HG02852 (cell line): Measurements from ENCODE around the gene DNAJC5G.

Experiments used
- ATAC-seq: cut with Tn5 transposase; IDR thresholded peaks from one replicate; pipeline ENCODE4 v1.9.1; 2021; ENCODE audit warnings: mild to moderate bottlenecking, moderate library complexity; ENCODE audit not compliant: unreplicated experiment

DNAJC5G gene, protein sequence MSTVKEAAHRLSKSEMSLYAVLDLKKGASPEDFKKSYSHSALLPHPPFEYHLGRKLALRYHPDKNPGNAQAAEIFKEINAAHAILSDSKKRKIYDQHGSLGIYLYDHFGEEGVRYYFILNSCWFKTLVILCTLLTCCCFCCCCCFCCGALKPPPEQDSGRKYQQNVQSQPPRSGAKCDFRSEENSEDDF

DNA sequence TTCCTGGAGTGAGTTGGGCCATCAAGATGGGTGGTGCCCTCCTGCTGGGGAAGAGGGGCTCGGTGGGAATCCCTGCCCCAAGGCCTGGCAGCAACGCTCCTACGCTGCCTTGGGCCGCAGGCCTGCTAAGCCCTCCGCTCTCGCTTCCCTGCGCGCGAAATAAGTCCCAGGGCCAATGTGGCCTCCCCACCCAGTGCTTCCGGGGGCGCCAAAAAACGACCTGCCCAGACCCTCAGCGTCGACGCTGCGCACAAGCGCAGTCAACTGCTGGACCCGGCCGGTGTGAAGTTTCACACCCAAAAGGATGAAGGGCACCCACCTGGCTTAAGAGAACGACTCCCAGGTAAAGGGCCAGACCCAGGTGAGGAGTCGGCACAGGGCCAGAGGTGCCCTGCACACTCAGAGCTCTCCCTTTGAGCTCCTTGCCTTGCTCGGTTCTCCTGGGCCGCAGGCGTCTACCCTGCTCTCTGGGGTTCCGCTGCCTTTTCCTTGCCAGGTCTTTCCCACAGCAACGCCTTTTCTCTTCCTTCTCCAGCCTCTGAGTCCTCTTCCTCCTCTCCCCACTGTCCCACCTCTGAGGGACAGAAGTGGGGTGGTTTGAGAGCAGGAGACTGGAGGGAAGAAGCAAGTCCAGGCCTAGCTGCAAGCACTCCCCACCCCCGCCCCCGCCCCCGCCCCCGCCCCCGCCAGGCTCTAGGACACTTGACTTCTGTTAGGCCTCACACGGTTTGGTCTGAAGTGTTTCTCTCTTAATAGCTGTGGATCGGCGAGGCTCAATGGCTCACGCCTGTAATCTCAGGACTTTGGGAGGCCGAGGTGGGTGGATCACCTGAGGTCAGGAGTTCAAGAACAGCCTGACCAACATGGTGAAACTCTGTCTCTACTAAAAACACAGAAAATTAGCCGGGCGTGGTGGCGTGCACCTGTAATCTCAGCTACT is at the start of gene DNAJC5G:
Gene DNAJC5G (plus strand): TSS at position 223 of the 940 bp plus-strand sequence. CDS start 1,296 bp downstream, outside the sequence.
- no peak for ATAC-seq

DNA sequence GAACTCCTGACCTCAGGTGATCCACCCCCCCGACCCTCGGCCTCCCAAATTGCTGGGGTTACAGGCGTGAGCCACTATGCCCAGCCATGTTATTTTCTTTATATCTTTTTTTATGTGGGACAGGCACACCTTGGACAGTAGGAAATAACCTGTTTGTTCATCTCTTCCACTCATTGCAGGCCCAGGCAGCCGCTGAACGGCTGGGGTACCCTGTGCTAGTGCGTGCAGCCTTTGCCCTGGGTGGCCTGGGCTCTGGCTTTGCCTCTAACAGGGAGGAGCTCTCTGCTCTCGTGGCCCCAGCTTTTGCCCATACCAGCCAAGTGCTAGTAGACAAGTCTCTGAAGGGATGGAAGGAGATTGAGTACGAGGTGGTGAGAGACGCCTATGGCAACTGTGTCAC is 49.7 kb upstream of the DNAJC5G start:
- ATAC-seq = no peak

DNA sequence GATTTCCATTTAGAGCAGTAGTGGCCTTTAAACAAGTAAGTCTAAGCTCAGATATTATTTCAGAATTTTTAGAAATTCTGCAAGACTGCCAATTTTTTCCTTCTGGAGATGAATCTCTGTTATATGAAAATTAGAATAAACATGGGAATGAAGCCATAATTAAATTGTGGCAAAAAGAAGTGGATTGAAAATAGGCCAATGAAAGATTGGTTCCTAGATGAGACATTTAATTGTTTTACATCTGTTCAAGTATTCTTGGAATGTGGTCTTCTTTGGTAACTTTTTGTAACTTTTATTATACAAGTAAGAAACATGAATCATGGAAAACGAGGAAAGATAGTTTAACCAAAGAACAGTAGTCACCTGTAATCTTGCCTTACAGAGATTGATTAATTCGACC is 47.7 kb upstream of the DNAJC5G start:
- no peak for ATAC-seq

DNA sequence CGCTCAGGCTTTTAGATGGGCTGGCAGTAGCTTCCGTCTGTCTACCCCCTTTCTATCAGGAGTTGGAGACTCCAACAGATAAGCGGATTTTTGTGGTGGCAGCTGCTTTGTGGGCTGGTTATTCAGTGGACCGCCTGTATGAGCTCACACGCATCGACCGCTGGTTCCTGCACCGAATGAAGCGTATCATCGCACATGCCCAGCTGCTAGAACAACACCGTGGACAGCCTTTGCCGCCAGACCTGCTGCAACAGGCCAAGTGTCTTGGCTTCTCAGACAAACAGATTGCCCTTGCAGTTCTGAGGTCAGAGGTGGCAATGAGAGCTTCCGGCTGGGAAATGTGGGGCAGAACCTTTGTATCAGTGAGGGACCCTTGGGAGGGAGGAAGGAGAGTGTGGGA is 43.3 kb upstream of the DNAJC5G start:
- no peak for ATAC-seq

DNA sequence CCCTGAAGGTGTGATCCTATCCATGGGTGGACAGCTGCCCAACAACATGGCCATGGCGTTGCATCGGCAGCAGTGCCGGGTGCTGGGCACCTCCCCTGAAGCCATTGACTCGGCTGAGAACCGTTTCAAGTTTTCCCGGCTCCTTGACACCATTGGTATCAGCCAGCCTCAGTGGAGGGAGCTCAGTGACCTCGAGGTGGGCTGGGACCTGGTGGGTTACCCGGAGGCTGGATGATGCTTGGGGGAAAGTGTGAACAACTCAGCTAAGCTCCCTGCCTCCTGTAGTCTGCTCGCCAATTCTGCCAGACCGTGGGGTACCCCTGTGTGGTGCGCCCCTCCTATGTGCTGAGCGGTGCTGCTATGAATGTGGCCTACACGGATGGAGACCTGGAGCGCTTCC is 41.9 kb upstream of the DNAJC5G start:
- no peak for ATAC-seq

DNA sequence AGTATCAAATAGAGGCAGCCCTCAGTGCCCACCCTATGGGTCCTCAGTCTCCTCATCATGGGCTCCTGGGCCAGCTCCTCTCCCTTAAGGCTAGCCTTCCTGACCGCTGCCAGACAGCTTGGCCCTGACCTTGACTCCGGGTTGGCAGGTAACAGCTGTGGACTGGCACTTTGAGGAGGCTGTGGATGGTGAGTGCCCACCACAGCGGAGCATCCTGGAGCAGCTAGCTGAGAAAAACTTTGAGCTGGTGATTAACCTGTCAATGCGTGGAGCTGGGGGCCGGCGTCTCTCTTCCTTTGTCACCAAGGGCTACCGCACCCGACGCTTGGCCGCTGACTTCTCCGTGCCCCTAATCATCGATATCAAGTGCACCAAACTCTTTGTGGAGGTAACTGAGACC is 39.1 kb upstream of the DNAJC5G start:
- no peak for ATAC-seq

DNA sequence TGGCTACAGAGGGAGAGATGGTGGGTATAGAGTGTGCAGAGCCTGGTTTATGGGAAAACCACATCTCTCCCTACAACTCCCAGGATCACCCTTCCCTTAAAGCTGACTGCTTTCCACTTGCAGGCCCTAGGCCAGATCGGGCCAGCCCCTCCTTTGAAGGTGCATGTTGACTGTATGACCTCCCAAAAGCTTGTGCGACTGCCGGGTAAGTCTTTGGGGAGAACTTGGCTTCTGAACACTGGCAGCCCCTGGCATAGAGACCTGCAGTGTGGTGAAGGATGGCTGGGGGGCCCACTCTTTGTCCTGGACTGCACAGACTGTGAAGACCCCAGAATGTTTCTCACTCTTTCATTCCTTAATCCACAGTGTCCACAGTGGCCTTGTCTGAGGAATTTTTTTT is 38.6 kb upstream of the DNAJC5G start:
- no peak for ATAC-seq

DNA sequence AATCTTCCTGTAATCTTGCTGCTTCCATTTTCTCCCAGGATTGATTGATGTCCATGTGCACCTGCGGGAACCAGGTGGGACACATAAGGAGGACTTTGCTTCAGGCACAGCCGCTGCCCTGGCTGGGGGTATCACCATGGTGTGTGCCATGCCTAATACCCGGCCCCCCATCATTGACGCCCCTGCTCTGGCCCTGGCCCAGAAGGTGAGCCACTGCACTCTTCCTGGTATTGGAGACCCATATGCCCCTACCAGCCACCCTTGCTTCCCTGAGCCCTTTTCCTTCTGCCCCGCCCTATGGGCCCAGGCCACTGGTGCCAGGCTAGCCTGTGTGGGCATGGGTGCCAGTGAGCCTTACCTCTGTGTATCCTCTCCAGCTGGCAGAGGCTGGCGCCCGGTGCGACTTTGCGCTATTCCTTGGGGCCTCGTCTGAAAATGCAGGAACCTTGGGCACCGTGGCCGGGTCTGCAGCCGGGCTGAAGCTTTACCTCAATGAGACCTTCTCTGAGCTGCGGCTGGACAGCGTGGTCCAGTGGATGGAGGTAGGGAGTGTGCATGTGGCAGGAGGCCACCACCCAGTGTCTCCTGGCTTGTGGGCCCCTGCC is 37.8 kb upstream of the DNAJC5G start:
- no peak for ATAC-seq

DNA sequence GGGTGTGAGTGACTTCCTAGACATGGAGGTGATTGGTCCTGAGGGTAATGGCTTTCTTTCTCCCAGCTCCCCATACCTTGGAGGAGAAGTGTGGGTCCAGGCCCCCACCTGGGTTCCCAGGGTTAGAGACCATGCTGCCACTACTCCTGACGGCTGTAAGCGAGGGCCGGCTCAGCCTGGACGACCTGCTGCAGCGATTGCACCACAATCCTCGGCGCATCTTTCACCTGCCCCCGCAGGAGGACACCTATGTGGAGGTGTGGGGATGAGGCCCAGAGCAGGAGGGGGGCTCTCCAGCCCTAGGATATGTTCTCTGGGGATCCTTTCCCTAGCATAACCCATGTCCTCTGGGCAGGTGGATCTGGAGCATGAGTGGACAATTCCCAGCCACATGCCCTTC is 36.3 kb upstream of the DNAJC5G start:
- no peak for ATAC-seq

DNA sequence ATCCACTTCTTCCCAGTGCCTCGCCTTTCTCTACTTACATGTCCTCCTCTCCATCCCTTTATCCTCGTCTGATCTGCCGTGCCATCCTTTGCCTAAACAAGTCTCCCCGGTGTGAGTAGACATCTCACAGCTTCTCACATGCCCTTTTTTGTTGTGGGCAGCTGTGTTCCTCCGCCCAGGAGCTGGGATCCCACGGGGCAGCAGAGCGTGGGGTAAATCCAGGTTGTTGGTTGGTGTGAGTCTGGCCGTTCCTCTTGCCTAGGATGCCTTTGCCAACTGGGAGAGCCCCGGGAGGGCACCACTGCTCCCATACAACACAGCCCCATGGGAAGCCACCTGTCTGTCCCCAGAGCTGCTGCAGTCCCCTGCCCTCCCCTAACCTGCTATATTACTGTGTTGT is 34.8 kb upstream of the DNAJC5G start:
- no peak for ATAC-seq

DNA sequence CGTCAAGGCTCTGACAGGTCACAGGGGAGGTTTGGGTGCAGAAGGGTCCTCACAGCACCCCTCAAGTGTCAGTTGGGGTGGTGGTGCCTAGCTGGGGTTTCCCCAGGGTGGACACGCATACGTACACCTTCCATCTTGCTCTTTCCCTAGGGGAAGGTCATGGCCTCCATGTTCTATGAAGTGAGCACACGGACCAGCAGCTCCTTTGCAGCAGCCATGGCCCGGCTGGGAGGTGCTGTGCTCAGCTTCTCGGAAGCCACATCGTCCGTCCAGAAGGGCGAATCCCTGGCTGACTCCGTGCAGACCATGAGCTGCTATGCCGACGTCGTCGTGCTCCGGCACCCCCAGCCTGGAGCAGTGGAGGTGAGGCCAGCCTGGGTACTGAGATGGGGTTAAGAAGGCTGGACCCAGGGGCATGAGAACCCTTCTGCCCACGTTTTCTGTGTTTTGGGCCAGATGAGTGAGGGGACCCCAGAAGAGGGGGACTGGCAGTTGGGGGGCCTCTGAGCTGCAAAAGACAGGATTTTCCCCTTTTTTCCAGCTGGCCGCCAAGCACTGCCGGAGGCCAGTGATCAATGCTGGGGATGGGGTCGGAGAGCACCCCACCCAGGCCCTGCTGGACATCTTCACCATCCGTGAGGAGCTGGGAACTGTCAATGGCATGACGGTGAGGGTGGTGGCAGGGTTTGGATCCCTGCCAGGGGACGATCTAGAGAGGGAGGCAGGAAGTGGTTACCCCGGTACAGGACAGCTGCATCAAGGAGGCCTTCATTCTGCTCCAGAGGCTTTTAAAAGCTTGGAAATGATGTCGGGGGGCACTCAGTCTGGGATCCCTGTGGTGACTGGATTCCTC is 33.2 kb upstream of the DNAJC5G start:
- no peak for ATAC-seq

DNA sequence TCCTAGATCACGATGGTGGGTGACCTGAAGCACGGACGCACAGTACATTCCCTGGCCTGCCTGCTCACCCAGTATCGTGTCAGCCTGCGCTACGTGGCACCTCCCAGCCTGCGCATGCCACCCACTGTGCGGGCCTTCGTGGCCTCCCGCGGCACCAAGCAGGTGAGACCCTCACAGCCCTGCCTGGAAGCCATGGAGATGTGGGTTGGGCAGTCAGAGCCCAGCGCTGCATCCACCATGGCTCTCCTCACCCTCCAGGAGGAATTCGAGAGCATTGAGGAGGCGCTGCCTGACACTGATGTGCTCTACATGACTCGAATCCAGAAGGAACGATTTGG is 32.6 kb upstream of the DNAJC5G start:
- ATAC-seq = no peak

DNA sequence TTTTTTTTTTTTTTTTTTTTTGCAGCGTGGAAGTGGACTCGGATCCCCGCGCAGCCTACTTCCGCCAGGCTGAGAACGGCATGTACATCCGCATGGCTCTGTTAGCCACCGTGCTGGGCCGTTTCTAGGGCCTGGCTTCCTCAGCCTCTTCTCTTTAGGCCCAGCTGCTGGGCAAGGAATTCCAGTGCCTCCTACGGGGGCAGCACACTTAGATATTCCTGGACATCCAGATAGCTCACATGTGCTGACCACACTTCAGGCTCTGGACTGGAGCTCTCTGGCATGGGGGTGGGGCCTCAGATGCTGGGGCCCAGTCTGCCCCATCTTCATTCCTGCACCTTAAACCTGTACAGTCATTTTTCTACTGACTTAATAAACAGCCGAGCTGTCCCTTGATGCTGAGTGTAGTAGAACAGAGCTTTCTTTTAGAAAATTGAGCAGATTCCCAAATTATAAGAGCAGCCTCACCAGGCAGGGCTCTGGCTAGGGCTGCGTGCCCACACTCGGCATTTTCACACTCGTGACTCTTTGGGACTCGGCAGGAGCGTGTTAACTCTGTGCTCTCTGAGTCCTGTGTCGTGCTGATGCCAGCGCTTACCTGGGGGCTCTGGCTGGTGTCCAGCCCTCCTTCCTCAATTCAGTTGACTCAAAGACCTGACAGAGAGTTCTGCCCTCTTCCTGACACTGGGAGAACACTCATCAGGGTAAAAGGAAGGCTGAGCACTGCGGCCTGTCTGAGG is 31.7 kb upstream of the DNAJC5G start:
- ATAC-seq = no peak

DNA sequence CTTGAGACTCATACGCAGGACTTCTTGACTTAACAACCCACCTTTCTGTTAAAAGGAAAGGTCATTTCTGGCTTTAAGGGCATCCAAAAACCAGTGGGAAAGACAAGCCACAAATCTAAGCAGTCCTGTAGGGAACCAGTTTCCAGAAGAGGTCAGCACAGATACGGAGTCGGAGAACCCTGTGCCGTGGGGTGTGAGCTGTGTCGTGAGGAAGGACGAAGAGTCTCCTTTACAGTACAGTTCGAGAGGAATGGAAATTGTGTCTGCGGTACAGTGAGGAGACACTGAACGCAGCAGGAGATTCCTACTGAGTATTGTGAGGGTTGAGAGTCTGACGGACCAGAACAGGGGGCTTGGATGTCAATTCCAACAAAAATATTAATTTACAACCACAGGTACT is 30.1 kb upstream of the DNAJC5G start:
- ATAC-seq = no peak

DNA sequence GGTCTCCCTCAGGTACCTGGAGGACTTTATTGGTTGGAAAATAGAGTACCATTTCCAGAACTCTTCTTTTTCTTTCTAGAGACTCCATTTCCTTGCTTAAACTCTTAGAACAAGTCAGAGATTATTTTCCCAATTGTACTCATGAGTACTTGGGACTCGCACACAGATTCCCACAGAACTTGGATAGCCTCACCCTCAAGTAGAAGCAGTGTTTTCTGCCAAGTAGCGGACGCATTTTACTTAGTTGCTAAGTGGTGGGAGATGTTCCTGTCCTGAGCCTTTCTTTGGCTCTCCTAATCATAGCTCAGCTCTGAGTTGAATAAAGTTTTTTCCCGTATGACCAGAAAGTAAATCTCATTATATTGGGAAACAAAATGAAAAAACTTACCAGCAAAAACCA is 29.6 kb upstream of the DNAJC5G start:
- no peak for ATAC-seq

DNA sequence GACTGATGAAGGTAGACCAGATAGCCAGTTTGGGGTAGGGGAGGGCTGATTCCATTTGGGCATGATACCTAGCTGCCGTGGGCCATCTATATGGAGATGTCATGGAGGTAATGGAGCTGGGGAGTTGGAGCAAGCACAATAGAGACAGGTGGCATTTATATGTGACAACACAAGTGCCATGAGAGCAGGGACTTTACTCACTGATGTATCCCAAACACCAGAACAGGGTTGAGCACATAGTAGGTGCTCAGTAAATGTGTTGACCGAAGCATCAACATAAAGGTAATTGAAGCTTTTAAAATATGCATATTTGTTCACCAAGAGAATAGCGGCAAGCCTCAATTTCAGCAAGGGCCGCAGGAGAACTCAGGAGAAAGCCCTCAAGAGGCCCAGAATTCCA is 27.3 kb upstream of the DNAJC5G start:
- ATAC-seq = no peak

DNA sequence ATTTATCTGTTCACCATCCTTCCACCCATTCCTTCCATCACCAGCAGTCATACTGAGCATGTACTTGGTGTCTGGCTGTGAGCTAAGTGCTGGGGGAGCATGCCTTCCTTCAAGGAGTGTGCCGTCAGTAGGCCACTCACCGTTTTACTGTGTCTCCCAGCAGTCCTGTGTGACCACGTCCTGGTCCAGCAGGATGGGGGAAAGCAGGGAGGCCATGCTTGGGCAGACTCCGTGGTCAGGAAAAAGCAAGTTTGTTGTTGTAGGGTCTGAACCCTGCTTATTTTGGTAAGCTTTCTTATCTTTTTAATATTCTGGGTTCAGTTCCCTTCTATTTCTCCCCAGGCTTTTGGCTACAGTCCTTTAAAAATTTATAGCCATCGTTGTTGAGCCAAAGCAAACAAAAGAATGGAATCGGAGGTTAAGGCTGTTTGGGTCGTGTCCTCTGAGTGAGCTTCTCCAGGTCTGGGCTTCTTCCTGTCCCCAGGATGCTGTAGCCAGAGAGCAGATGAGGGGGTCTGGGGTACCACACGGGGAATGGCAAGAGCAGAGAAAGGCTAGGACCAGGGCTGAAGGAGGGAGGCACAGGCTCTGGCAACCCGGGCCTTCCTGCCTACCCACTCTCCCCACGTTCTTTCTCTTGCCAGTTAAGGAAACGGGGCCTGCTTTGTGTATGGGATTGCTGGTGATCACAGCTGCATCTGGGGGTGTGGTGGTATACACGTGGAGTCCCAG is 25.9 kb upstream of the DNAJC5G start:
- ATAC-seq = no peak

DNA sequence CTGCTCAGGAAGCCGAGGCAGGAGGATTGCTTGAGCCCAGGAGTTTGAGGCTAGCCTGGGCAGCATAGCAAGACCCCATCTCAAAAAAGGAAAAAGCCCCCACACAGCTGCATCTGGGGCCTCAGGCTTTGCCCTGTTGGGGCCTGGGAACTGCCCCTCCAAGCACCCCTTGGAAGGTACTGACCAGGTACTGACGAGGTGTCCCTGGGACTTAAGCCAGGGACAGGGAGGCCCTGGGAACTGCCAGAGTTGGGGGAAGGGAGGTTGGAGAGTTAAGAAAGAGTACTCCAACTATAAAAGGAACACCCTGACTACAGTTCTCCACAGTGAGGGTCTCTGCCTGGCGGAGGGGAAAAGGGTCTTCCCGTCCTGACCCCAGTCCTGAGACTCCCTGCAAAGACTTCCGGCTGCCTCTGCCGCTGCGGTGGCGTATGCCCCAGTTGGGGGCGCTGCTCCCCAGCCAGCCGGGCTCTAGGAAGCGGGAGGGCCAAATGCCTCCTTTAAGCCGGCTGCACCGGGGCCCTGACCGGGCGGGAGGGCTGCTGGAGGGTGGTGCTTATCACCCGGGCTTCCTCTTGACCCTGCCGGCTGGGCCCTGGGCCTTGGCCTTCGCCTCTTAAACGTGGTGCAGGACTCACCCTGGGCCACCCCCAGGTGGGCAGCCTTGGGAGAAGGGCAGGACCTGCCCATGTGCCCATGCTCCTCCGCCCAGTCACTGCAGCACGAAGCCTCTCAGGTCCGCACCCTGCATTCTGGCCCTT is 25.2 kb upstream of the DNAJC5G start:
- no peak for ATAC-seq
